NB4 (cell line): ENCODE data around the gene APEH.

Experiments used
- DNase-seq: peaks from one replicate; pipeline ENCODE4 v3.0.0; 2010; ENCODE audit warnings: low read depth
- H3K4me3 ChIP-seq: one replicate; pipeline ENCODE4 v1.5.1; 2011; ENCODE audit warnings: mild to moderate bottlenecking, low read depth, low read length, moderate library complexity
- CTCF ChIP-seq: IDR thresholded peaks from one replicate; pipeline ENCODE4 v1.5.1; 2012; ENCODE audit warnings: low read depth, low read length
- MAX ChIP-seq: IDR thresholded peaks from 2 replicates; pipeline ENCODE4 v1.6.1; 2011; ENCODE audit warnings: low read depth, low read length
- MYC ChIP-seq: IDR thresholded peaks from 2 replicates; pipeline ENCODE4 v1.6.1; 2011; ENCODE audit warnings: low read depth, low read length
- POLR2A ChIP-seq: IDR thresholded peaks from 2 replicates; pipeline ENCODE4 v1.6.1; 2011; ENCODE audit warnings: mild to moderate bottlenecking; ENCODE audit not compliant: insufficient read length; ENCODE audit errors: extremely low read depth

Gene APEH

GRCh38 chr3:49700014-49700413 lies 25.9 kb downstream of the APEH start:
- DNase-seq = no peak
- no peak overlapping the region for H3K4me3 ChIP-seq
- TF ChIP-seq MAX (no peak), CTCF (no peak)

GRCh38 chr3:49700453-49701128 lies 26.4 kb downstream of the APEH start:
- no peak for DNase-seq
- TF ChIP-seq MAX (no peak), CTCF (peak; percentile 19), POLR2A (no peak), MYC (no peak)
- no peak overlapping the region for H3K4me3 ChIP-seq

GRCh38 chr3:49701388-49702077 lies 27.4 kb downstream of the APEH start:
- peak; percentile 39 for DNase-seq
- no peak for TF ChIP-seq MAX
- TF ChIP-seq MYC = no peak
- peak; percentile 38 for TF ChIP-seq CTCF

GRCh38 chr3:49702672-49703071 lies 28.5 kb downstream of the APEH start:
- no peak overlapping the region for H3K4me3 ChIP-seq
- TF ChIP-seq POLR2A (no peak), MAX (no peak), CTCF (no peak), MYC (no peak)
- no peak for DNase-seq

More at GRCh38 chr3:49701388-49702077, 27.4 kb downstream of the APEH start:
- no peak overlapping the region for H3K4me3 ChIP-seq

- H3K4me3 ChIP-seq = no peak overlapping the region
- peak; percentile 68 for DNase-seq
- TF ChIP-seq POLR2A = no peak
- TF ChIP-seq MYC = peak; percentile 30; the same call in 1 of the 2 replicates
- TF ChIP-seq MAX = peak; percentile 42
- TF ChIP-seq CTCF = peak; percentile 89
Measured at GRCh38 chr3:49703443-49703927, 29.3 kb downstream of the APEH start.
